OCI-LY3 (cell line): ENCODE data around the gene DPYD.

Experiments
- EZH2phosphoT487 ChIP-seq: fragments of 200-600 bp; shearing (Covaris generic); IDR thresholded peaks from 2 replicates; pipeline ENCODE4 v1.6.1; 2018; ENCODE audit warnings: antibody characterized with exemption, mixed run types, low read depth
- TF ChIP-seq, protein P1 (sequence below): fragments of 200-600, 300-600 bp; sonication (generic); IDR thresholded peaks from 2 replicates; pipeline ENCODE4 v1.5.1; 2014; ENCODE audit warnings: antibody characterized with exemption, low read length, low read depth

GRCh38 chr1:97097404-97097925 lies 823.4 kb downstream of the DPYD start:
- TF ChIP-seq EZH2phosphoT487: no peak
- TF ChIP-seq, protein P1, sequence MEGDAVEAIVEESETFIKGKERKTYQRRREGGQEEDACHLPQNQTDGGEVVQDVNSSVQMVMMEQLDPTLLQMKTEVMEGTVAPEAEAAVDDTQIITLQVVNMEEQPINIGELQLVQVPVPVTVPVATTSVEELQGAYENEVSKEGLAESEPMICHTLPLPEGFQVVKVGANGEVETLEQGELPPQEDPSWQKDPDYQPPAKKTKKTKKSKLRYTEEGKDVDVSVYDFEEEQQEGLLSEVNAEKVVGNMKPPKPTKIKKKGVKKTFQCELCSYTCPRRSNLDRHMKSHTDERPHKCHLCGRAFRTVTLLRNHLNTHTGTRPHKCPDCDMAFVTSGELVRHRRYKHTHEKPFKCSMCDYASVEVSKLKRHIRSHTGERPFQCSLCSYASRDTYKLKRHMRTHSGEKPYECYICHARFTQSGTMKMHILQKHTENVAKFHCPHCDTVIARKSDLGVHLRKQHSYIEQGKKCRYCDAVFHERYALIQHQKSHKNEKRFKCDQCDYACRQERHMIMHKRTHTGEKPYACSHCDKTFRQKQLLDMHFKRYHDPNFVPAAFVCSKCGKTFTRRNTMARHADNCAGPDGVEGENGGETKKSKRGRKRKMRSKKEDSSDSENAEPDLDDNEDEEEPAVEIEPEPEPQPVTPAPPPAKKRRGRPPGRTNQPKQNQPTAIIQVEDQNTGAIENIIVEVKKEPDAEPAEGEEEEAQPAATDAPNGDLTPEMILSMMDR: no peak
